Hepatocyte (in vitro differentiated cells): ENCODE measurements around the gene ACSL3.

Experiments
- CTCF ChIP-seq: fragments of 200-600 bp; sonication (generic); IDR thresholded peaks from 2 replicates; pipeline ENCODE4 v1.5.1; 2016; ENCODE audit warnings: antibody characterized with exemption, mild to moderate bottlenecking; ENCODE audit not compliant: poor library complexity
- EZH2 ChIP-seq: fragments of 200-600 bp; sonication (generic); IDR thresholded peaks from 2 replicates; pipeline ENCODE4 v1.6.1; 2016; ENCODE audit warnings: antibody characterized with exemption, mild to moderate bottlenecking, borderline replicate concordance
- EZH2phosphoT487 ChIP-seq: fragments of 200-600 bp; sonication (generic); IDR thresholded peaks from one replicate; pipeline ENCODE4 v1.6.1; 2018; ENCODE audit warnings: antibody characterized with exemption, mild to moderate bottlenecking, low read depth, moderate library complexity; ENCODE audit not compliant: unreplicated experiment, severe bottlenecking

- no peak for TF ChIP-seq CTCF
- TF ChIP-seq EZH2: no peak
- no peak for TF ChIP-seq EZH2phosphoT487
Observed at GRCh38 chr2:222823183-222823930, 37.5 kb upstream of the ACSL3 start.
